GM21390 (cell line): Measurements from ENCODE around the gene ZNF264.
"Not testable (repeated sequence)": the region's sequence is repeated elsewhere in the genome, so short reads cannot be mapped to it uniquely, and the experiment has no call there.

Source experiments
- ATAC-seq: cut with Tn5 transposase; IDR thresholded peaks from one replicate; pipeline ENCODE4 v1.9.1; 2021; ENCODE audit not compliant: unreplicated experiment

The ZNF264 gene

DNA sequence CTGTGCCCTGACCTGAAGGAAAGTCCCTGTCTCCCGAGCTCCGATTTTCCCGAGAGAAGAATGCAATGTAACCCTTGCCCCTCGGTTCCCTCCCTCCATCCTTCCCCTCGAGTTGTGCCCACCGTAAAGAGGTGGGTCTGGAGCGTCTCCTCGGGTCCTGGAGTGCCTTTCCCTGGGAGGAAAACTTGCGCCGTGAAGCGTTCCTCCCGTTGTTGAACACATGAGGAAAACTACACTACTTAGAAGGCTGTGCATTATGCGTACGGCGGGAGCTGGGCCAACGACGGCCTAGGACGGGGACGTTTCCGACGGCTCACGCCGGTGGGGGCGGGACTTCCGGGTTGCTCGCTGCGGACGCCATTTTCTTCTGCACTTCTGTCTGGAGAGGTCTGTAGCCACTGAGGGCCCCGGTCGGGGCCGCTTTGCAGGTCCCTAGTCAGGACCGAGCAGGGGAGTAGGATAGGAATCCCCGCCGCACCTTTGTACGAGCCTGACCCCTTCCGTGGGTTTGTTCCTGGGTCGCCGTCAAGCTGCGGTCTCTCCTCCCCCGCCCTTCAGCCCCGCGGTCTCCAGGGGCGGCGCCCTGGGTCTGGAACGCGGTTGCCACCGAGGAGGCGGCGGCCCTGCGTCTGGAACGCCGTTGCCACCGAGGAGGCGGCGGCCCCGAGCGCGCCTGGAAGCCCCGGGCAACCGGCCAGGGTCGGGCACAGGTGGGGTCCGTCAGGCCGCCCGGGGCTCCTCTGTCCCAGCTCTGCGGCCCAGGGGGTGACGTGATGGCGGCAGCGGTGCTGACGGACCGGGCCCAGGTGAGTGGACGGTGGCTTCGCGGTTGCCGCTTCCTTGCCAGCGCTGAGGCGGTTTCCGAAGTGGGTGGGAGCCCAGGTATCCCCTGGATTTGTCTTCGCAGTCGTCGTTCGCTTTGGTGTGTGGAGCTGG lies at the start of gene ZNF264:
TSS of gene ZNF264 (plus strand) at position 360 of the 936 bp plus-strand sequence. CDS start at position 774, 414 bp downstream.
- peak; percentile 90 for ATAC-seq

DNA sequence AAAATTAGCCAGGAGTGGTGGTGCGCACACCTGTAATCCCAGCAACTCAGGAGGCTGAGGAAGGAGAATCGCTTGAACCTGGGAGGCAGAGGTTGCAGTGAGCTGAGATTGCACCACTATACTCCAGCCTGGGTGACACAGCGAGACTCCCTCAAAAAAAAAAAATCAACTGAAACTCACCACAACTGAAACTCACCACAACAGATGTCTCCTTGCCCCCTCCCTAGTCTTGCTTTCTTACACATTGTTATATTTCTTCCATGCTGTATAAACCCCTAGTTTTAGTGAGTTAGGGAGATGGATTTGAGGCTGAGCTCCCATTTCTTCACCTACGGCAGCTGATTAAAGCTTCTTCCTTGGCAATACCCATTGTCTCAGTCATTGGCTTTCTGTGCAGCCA lies 49.6 kb upstream of the ZNF264 start:
- ATAC-seq: no peak

DNA sequence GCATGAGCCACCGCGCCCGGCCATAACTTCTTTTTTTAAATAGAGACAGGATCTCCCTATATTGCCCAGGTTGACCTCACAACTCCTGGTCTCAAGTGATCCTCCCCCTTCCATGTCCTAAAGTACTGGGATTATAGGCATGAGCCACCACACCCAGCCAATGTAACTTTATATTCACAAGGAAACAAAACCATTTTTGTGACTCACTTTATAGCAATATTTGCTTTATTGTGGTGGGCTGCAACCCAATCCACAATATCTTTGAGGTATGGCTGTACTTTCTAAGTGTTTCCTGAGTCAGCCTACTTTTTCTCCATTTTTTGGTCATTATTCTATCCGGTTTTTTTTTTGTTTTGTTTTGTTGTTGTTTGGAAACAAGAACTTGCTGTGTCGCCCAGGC lies 38.4 kb upstream of the ZNF264 start:
- ATAC-seq: no peak

DNA sequence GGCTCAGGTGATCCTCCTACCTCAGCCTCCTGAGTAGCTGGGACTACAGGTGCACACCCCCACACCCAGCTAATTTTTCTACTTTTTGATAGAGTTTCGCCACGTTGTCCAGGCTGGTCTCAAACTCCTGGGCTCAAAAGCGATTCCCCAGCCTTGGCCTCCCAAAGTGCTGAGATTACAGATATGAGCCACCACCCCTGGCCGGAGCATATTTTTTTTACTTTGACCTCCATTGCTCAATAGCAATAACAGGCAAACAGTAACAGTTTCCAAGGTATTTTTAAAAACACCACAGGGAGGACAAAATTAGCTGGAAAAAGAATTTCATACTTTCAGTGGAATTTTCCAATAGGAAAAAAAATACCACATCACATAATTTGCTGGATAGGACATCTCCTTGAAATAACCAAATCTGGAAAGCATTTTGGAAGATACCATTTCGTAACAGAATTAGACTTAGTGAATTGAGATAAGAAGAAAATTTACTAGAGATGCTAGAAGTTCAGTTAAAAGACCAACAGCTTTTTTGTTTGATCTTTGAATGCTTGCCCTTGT lies 29.2 kb upstream of the ZNF264 start:
- no peak for ATAC-seq

DNA sequence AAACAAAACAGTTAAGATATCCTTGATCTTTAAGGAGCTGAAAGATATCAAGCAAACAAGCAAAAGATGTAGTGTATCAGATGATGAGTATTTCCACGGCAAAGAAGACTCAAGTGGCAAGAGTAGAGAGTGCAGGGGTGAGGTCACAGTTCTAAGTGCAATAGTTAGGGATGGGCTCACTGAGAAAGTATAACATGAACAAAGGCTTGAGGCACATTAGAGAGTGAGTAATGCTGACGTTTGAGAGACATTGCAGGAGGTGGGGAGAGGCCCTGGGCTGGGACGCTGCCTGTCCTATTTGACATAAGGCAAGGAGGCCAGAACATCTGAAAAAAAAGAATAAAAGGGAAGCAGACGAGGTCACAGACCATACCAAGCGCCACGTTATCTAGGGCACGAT lies 25.5 kb upstream of the ZNF264 start:
- ATAC-seq: no peak

DNA sequence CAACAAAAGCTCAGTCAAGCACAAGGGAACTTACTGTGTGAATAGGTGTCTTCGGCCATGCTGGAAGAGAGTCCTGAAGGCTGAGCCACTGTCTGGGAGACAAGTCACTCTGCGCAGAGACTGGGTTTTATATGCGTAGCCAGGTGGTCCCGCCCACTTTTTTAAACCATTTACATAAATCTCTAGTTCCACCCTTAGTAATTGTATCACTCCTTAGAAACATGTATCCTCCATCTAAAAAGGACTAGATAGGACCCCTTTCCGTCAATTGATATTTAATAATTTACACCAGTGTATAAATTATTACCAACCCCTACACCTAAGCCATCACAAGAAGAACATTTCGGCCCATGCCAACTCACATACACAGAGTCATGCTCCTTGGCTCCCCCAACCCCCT lies 23.9 kb upstream of the ZNF264 start, which contains the start of gene DUXA:
TSS of gene DUXA (minus strand) at position 101 of the 400 bp plus-strand sequence. CDS start at position 59, 42 bp downstream.
- ATAC-seq: no peak

DNA sequence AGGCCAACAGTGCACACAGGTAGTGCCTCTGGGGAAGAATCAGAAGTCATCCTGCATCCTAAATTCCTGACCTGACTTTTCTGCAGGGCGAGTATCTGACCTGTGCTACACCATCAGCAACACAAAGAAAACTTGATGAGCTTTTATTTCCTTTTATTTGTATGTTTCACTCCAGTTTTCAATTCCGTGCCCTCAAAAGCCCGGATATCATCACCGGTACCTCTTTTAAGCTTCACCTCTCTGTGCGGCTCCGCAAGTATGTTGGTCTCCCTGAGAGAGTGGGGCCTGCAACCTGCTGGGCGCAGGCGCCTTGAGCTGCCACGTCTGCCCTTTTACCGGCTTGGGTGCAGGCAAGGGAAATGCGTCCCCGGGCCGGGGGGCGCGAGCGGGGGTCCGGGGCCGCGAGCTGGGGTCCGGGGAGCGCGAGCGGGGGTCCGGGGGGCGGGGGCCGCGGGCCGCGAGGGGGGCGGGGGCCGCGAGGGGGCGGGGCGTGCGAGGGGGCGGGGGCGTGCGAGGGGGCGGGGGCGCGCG lies 19.7 kb upstream of the ZNF264 start:
- ATAC-seq: no peak

DNA sequence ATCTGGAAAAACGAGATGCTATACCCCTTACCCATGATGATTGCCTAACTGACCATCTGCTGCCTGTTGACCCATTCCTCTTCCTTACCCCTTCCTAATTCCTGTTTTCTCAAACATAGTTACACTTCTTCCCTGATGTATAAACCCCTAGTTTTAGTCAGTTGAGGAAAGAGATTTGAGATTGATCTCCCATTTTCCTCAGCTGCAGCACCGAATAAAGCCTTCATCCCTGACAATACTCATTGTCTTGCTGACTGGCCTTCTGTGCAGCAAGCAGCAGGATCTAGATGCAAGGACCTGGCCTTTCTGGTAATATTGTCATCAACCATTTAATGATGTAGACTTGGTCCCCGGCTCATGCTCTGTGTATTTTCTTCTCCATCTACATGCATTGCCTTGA lies 999 bp upstream of the ZNF264 start:
- ATAC-seq: no peak

DNA sequence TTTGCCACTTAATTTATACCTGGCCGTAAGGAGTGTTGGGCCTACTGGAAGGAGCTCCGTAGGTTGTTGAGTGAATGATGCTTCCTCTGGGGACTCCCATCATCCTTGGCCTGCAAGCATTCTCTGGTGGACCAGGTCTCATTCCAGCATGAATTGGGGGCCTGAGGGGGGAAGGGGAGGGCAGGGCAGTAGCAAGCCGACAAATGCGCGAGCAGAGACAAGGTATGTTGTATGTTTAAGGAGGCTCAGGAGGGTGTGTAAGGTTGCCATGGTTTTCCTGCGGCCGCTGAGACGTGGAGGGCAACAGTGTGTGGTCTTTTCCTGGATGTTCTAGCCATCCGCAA lies 749 bp downstream of the ZNF264 start:
- ATAC-seq: no peak

DNA sequence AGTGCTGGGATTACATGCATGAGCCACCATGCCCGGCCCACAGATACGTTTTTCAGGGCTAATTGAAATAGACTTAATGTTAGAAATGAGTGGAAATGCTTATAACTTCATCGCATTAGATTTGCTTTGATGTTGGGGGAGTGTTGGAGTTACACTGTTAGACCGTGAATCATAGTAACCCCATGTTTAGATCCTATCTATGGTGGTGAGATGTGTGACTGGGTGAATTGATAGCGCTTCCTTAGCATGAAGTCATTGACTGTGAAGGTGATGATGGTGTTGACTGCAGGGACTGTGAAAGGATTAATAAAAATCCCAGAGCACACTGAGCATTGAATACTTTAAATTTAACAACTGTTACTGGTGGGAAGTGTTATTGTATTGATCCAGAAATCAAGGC lies 1.7 kb downstream of the ZNF264 start:
- no peak for ATAC-seq

DNA sequence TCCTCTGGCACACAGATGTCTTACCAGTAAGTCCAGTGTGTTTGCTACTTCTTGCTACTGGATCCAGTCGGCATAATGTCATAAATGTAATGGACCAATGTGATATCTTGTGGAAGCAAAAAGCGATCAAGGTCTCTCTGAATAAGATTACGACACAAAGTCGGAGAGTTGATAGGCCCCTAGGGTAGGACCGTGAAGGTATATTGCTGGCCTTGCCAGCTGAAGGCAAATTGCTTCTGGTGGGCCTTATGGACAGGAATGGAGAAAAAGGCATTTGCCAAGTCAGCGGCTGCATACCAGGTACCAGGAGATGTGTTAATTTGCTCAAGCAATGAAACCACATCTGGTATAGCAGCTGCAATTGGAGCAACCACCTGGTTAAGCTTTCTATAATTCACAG lies 6.6 kb downstream of the ZNF264 start:
- ATAC-seq: not testable (repeated sequence)

DNA sequence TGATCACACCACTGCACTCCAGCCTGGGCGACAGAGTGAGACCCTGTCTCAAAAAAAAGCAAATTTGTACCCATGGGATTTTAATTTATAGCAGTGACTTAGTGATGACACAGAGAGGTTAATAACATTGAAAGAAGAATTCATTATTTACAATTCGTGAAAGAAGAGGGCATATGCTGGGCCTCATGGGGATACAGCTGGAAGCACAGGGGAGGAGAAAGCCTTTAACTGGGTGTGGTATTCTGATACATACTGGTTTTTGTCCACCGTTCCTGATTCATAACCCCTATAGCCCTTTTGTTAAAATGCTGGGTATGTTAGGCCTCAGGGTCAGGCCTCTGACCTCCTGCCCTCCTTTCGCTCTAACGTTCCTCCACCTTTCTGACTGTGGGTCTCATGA lies 10.9 kb downstream of the ZNF264 start:
- ATAC-seq: no peak

DNA sequence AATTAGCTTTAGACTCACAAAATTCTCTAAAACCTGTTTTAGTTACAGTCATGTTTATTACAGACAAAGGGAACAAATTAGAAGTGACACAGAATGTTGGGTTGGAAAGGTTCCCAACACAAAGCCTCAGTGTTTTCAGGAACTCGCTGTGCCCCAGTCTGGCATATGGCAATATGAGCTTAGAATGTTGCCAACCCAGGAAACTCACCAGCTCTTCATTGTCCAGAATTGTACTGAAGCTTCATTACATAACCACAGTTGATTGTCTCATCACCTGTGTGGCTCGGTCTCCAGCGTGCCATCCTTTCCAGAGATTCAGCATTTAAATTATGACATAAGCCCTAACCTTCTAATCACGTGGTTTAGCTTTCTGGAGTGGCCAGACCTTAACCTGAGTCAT lies 19.1 kb downstream of the ZNF264 start:
- ATAC-seq: no peak

DNA sequence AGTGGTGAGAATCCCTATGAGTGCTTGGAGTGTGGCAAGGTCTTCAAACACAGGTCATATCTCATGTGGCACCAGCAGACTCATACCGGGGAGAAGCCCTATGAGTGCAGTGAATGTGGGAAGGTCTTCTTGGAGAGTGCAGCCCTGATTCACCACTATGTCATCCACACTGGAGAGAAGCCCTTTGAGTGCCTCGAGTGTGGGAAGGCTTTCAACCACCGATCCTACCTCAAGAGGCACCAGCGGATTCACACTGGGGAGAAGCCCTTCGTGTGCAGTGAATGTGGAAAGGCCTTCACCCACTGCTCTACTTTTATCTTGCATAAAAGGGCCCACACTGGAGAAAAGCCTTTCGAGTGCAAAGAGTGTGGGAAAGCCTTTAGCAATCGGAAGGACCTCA lies 20.8 kb downstream of the ZNF264 start:
- ATAC-seq: no peak

DNA sequence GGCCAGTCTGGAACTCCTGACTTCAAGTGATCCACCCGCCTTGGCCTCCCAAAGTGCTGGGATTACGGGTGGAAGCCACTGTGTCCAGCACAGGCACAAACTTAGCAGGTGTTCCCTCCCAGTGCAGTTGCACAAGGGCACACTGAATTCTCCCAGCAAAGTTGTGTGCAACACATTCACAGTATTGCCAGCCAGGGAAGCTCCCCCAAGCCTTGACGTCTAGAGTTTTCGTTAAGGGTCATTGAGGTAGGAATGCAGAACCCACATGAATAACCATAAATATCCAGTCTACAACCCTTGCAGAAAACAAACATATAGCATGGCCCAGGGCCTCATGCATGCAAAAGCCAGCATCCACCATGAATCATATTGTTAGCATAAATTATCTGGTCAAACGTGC lies 36.2 kb downstream of the ZNF264 start:
- no peak for ATAC-seq

DNA sequence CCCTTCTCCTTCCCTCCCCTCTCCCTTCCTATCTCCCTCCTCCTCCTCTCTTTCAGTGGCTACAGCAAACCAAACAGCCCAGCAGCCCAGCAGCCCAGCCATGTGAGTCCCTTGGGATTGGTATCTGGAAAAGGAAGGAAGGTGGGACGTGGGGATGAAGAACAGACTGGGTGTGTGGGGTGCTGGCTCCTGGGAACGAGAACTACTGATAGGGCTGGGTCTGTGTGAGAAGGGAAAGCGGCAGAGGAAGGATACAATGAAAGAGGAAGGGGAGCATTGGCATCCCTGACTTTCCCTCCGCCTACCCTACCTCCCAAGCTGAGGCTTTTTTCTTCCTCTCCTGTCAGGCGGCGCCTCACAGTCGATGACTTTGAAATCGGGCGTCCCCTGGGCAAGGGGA lies 40.4 kb downstream of the ZNF264 start:
- ATAC-seq: no peak

DNA sequence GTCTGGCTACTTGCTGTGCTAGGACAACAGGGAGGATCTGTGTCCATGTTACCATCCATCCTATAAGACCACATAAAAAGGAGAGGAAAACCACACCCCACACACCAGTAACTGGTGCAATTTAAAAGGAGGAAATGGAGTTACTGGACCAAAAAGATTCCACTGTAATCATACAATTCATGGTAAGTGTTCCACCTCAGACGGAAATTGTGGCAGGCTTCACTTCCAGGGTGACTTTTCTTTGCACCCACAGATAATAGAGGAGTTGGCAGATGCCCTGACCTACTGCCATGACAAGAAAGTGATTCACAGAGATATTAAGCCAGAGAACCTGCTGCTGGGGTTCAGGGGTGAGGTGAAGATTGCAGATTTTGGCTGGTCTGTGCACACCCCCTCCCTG lies 41.9 kb downstream of the ZNF264 start:
- no peak for ATAC-seq

DNA sequence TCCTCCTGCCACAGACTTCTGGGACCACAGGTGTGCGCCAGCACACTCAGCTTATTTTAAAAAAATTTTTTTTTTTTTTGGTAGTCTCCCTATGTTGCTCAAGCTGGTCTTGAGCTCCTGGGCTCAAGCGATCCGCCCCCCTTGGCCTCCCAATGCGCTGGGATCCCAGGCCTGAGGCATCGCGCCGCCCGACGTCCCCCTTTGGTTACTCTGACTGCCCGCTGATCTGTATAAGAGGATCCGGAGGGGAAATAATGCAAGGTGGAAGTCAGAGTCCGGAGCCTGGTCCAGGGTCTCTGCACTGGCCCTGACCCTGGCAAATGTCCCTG lies 48.6 kb downstream of the ZNF264 start:
- ATAC-seq: peak; percentile 11

DNA sequence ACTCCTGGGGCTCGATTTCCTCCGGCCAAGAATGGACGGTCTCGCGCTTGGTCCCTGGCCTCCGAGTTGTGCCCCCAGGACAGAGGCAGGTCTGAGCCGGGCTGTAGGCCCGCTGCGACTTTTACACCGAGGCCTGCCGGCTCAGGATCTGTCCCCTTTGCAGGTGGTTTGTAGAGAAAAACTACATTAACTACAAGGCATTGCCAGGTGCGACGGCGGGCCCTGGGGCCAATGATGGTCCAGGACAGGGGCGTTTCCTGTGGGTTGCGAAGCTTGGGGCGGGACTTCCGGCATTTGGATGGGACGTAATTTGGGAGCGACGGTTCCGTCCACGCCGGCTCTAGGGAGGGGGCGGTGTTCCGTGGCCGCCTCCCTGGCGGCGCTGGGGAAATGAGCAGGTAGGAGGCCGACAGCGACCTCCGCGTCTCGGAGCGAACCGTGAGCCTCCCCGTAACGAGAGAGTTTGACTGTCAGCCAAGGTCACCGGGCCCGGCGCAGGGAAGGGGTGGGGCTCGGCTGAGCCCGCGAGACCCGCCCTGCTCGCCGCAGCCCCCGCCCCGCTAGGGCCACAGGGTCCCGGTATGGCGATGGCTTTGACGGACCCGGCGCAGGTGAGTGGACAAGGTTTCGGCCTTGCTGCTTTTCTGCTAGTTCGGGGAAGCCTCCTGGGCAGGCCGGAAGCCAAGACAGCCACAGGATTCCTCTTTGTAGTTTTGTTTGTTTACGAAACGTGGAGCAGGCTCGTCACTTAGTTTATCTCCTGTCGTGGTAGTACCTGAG lies 49.2 kb downstream of the ZNF264 start, which contains the start of gene ZNF805:
TSS of gene ZNF805 (plus strand) at position 322 of the 780 bp plus-strand sequence. CDS start at position 582, 260 bp downstream.
- peak; percentile 90 for ATAC-seq

DNA sequence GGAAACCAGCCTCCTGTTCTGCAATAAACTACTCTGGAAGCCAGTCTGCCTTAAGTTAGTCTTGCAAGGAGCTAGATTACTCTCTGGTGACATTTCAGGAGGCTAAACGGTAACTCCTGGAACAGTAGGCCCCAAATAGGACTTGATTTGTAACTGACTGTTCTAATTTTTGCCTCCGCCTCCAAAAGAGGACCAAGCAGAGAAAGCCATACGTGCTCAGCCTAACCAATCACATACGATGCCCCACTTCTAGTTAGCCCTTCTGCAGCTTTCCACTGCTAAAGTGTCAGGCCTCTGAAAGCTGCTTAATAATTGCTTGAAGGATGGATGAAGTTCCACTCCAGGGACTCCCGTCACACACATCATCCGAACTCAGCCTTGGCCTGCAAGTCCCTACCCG lies 49.9 kb downstream of the ZNF264 start:
- no peak for ATAC-seq

DNA sequence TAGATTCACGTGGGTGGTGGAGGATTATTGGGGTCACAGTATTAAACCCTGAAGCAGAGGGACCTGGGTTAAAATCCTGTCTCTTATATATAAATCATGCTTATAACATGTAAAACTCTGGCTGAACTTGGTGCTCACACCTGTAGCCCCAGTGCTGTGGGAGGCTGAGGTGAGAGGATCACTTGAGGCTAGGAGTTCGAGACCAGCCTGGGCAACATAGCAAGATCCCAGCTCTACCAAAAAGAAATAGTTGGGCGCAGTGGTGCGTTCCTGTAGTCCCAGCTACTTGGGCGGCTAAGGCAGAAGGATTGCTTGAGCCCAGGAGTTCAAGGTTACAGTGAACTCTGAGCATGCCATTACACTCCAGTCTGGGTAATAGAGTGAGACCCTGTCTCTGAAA lies 51.5 kb downstream of the ZNF264 start:
- no peak for ATAC-seq

DNA sequence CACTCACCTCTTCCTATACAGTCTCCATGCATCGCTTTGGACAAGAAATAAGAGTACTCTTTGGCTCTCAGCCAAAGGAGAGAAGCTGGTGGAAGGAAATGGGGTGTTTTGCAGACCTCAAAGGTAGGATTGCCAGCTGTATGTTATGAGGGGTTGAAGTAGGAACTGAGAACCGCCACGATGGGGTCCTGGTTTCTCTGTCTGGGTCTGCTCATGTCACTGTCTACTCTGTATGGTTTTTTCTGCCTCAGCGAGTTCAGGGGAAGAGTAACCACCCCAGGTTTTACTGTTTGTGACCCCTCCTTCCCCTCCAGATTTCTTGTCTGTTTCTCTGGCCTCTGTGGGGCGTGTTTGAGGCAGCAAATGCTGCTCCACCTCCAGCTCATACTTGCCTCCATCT lies 53.2 kb downstream of the ZNF264 start:
- no peak for ATAC-seq
